Liver (tissue), 9 donors: ENCODE measurements around the gene LKAAEAR1. TPM values are rescaled to one million over a fixed set of nuclear protein-coding genes. Genes with fewer than 3 reads are reported as not detected.

Source experiments
- DNase-seq: peaks from one replicate; pipeline ENCODE4 v3.0.0-alpha.2; 2017; ENCODE audit warnings: low spot score
- H3K27ac ChIP-seq, 2 donors: one replicate each; pipeline ENCODE4 v1.7.0; 2013; ENCODE audit warnings: inconsistent platforms in 2 of 2, low read length in 2 of 2, control low read depth in 1 of 2, low read depth in 1 of 2, mild to moderate bottlenecking in 1 of 2
- H3K27me3 ChIP-seq, 4 donors: one replicate each; pipeline versions ENCODE4 v1.6.1 to v1.7.0; 2013; ENCODE audit warnings: low read length in 3 of 4, inconsistent platforms in 1 of 4, mild to moderate bottlenecking in 1 of 4, moderate library complexity in 1 of 4; ENCODE audit not compliant: control insufficient read depth in 4 of 4, insufficient read depth in 4 of 4
- H3K36me3 ChIP-seq, 4 donors: one replicate each; pipeline versions ENCODE4 v1.6.1 to v1.7.0; 2013; ENCODE audit warnings: low read length in 3 of 4, mild to moderate bottlenecking in 3 of 4, low read depth in 1 of 4, moderate library complexity in 1 of 4; ENCODE audit not compliant: control insufficient read depth in 4 of 4, insufficient read depth in 3 of 4
- H3K4me1 ChIP-seq, 4 donors: one replicate each; pipeline versions ENCODE4 v1.6.1 to v1.7.0; 2013; ENCODE audit warnings: low read length in 3 of 4, mild to moderate bottlenecking in 3 of 4, moderate library complexity in 1 of 4; ENCODE audit not compliant: control insufficient read depth in 4 of 4, insufficient read depth in 4 of 4
- H3K4me3 ChIP-seq, 3 donors: one replicate each; pipeline versions ENCODE4 v1.6.1 to v1.7.0; 2013; ENCODE audit warnings: low read length in 3 of 3, control low read depth in 1 of 3, low read depth in 1 of 3, mild to moderate bottlenecking in 1 of 3
- H3K9ac ChIP-seq, 2 donors: one replicate each; pipeline ENCODE4 v1.7.0; 2013; ENCODE audit warnings: low read length in 2 of 2, mild to moderate bottlenecking in 2 of 2, moderate library complexity in 2 of 2, control low read depth in 1 of 2, low read depth in 1 of 2
- H3K9me3 ChIP-seq, 4 donors: one replicate each; pipeline versions ENCODE4 v1.6.1 to v1.7.0; 2013; ENCODE audit warnings: low read length in 3 of 4; ENCODE audit not compliant: control insufficient read depth in 4 of 4
- EGR1 ChIP-seq, 2 donors: IDR thresholded peaks; 2 replicates each; pipeline ENCODE4 v1.6.1; 2016 to 2018; ENCODE audit warnings: antibody characterized with exemption in 2 of 2, low read depth in 2 of 2
- FOXA1 ChIP-seq: IDR thresholded peaks from 2 replicates; pipeline ENCODE4 v1.6.1; 2016; ENCODE audit warnings: antibody characterized with exemption
- FOXA2 ChIP-seq: IDR thresholded peaks from 2 replicates; pipeline ENCODE4 v1.6.1; 2016; ENCODE audit warnings: antibody characterized with exemption
- GABPA ChIP-seq, 2 donors: IDR thresholded peaks in 1 of 2; conservative IDR thresholded peaks in 1 of 2; 2 replicates each; pipeline ENCODE4 v1.6.1; 2016; ENCODE audit warnings: antibody characterized with exemption in 2 of 2, mild to moderate bottlenecking in 1 of 2, moderate library complexity in 1 of 2
- HNF4A ChIP-seq, 2 donors: conservative IDR thresholded peaks; 2 replicates each; pipeline ENCODE4 v1.6.1; 2016; ENCODE audit warnings: antibody characterized with exemption in 2 of 2, mild to moderate bottlenecking in 2 of 2
- HNF4G ChIP-seq: IDR thresholded peaks from 2 replicates; pipeline ENCODE4 v1.6.1; 2016; ENCODE audit warnings: antibody characterized with exemption
- JUND ChIP-seq, 2 donors: IDR thresholded peaks; 2 replicates each; pipeline ENCODE4 v1.6.1; 2016; ENCODE audit warnings: antibody characterized with exemption in 2 of 2
- NR2F2 ChIP-seq: IDR thresholded peaks from 2 replicates; pipeline ENCODE4 v1.6.1; 2016; ENCODE audit warnings: antibody characterized with exemption
- RAD21 ChIP-seq, 2 donors: IDR thresholded peaks; 2 replicates each; pipeline ENCODE4 v1.6.1; 2016; ENCODE audit warnings: antibody characterized with exemption in 2 of 2, mild to moderate bottlenecking in 2 of 2
- RXRA ChIP-seq, 2 donors: IDR thresholded peaks; 2 replicates each; pipeline ENCODE4 v1.6.1; 2017 to 2018; ENCODE audit warnings: antibody characterized with exemption in 2 of 2, mild to moderate bottlenecking in 1 of 2
- TAF1 ChIP-seq: conservative IDR thresholded peaks from 2 replicates; pipeline ENCODE4 v1.6.1; 2016; ENCODE audit warnings: antibody characterized with exemption, mild to moderate bottlenecking
- YY1 ChIP-seq: IDR thresholded peaks from 2 replicates; pipeline ENCODE4 v1.6.1; 2016; ENCODE audit warnings: antibody characterized with exemption, mild to moderate bottlenecking
- WGBS: extraction: QIAGEN DNeasy Blood & Tissue Kit; methylation state at CpG from one replicate; pipeline ENCODE4 v1.1.7; 2013; 5-methylcytosine and 5-hydroxymethylcytosine counted together
- polyA plus RNA-seq, 2 donors: library from polyadenylated mRNA; stranded (reverse) in 1 of 2; unstranded in 1 of 2; fragments of 200-250 nt in 1 of 2; fragments of >200 nt in 1 of 2; fragmentation: Nextera tagmentation in 1 of 2; extraction: Ambion mirVana in 1 of 2; gene quantifications; one replicate each; pipeline versions ENCODE4 v1.2.1 to v1.2.3, GENCODE V29; 2013 to 2015
- total RNA-seq, 2 donors: library from RNA; depleted of rRNA; stranded (reverse); fragments of >200 nt; gene quantifications; one replicate each; pipeline ENCODE4 v1.2.3, GENCODE V29; 2014
- TF ChIP-seq, protein P1 (sequence below): IDR thresholded peaks from 2 replicates; pipeline ENCODE4 v1.6.1; 2016; ENCODE audit warnings: antibody characterized with exemption, mild to moderate bottlenecking
- TF ChIP-seq, protein P2 (sequence below): IDR thresholded peaks from 2 replicates; pipeline ENCODE4 v1.6.1; 2016; ENCODE audit warnings: antibody characterized with exemption
- TF ChIP-seq, protein P3 (sequence below): fragments of 150-350 bp; IDR thresholded peaks from 2 replicates; pipeline ENCODE4 v1.5.1; 2017; ENCODE audit warnings: improper control_type of control experiment, low read depth, low read length; ENCODE audit not compliant: missing input control
- TF ChIP-seq, protein P4 (sequence below): IDR thresholded peaks from 2 replicates; pipeline ENCODE4 v1.6.1; 2016; ENCODE audit warnings: antibody characterized with exemption
- donor health status: healthy.
- donor health status: healthy.
- donor health status: healthy.
- donor health status: healthy.
- donor health status: healthy.

The LKAAEAR1 gene
- total and polyA plus RNA-seq, 4 donors, result 0.08 TPM; not detected in 3

DNA sequence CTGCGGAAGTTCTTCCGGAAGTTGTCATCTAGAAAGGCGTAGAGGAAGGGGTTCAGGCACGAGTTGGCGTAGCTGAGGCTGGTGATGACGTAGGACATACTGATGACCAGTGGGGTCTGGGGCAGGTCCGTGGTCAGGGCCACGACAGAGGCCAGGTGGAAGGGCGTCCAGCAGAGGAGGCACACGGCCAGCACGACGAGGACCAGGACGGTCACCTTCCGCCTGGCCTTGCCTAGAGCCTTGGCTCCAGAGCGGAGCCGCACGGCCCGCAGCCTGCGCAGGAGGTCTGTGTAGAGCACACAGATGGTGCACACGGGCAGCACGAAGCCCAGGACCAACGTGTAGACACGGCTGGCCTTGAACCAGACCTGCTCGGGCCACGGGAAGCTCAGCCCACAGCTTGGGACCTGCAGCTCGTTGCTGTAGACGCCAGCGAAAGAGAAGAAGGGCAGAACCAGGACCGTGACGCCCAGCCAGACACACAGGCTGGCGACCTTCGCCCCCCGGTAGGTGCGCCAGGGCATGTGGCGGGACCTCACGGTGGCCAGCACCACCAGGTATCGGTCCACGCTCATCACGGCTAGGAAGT lies 21.7 kb upstream of the LKAAEAR1 start:
- Histone ChIP-seq H3K9ac (no peak overlapping the region), H3K27me3 (peaks cover 0 to 2% (median 0%) of the 10 kb centered on the region in 4 donors), H3K9me3 (no peaks in the 10 kb centered on the region), H3K4me3 (no peak overlapping the region), H3K4me1 (peaks cover 0 to 6% (median 3%) of the 10 kb centered on the region in 4 donors), H3K36me3 (no peaks in the 10 kb centered on the region), H3K27ac (no peak overlapping the region)
- WGBS, result 88% methylated on average over 39 of the region's 39 CpGs
- no peak for DNase-seq
- TF ChIP-seq TAF1, result no peak
- TF ChIP-seq, protein P1, sequence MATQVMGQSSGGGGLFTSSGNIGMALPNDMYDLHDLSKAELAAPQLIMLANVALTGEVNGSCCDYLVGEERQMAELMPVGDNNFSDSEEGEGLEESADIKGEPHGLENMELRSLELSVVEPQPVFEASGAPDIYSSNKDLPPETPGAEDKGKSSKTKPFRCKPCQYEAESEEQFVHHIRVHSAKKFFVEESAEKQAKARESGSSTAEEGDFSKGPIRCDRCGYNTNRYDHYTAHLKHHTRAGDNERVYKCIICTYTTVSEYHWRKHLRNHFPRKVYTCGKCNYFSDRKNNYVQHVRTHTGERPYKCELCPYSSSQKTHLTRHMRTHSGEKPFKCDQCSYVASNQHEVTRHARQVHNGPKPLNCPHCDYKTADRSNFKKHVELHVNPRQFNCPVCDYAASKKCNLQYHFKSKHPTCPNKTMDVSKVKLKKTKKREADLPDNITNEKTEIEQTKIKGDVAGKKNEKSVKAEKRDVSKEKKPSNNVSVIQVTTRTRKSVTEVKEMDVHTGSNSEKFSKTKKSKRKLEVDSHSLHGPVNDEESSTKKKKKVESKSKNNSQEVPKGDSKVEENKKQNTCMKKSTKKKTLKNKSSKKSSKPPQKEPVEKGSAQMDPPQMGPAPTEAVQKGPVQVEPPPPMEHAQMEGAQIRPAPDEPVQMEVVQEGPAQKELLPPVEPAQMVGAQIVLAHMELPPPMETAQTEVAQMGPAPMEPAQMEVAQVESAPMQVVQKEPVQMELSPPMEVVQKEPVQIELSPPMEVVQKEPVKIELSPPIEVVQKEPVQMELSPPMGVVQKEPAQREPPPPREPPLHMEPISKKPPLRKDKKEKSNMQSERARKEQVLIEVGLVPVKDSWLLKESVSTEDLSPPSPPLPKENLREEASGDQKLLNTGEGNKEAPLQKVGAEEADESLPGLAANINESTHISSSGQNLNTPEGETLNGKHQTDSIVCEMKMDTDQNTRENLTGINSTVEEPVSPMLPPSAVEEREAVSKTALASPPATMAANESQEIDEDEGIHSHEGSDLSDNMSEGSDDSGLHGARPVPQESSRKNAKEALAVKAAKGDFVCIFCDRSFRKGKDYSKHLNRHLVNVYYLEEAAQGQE, result no peak
- TF ChIP-seq, protein P2, sequence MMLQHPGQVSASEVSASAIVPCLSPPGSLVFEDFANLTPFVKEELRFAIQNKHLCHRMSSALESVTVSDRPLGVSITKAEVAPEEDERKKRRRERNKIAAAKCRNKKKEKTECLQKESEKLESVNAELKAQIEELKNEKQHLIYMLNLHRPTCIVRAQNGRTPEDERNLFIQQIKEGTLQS, result no peak
- TF ChIP-seq YY1, result no peak
- TF ChIP-seq RAD21 (IDR thresholded peaks at IDR 0.05), result no peak
- no peak for TF ChIP-seq FOXA1
- no peak for TF ChIP-seq FOXA2
- TF ChIP-seq, protein P3, sequence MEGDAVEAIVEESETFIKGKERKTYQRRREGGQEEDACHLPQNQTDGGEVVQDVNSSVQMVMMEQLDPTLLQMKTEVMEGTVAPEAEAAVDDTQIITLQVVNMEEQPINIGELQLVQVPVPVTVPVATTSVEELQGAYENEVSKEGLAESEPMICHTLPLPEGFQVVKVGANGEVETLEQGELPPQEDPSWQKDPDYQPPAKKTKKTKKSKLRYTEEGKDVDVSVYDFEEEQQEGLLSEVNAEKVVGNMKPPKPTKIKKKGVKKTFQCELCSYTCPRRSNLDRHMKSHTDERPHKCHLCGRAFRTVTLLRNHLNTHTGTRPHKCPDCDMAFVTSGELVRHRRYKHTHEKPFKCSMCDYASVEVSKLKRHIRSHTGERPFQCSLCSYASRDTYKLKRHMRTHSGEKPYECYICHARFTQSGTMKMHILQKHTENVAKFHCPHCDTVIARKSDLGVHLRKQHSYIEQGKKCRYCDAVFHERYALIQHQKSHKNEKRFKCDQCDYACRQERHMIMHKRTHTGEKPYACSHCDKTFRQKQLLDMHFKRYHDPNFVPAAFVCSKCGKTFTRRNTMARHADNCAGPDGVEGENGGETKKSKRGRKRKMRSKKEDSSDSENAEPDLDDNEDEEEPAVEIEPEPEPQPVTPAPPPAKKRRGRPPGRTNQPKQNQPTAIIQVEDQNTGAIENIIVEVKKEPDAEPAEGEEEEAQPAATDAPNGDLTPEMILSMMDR, result no peak
- TF ChIP-seq HNF4G, result no peak
- TF ChIP-seq NR2F2, result no peak
- TF ChIP-seq GABPA (IDR thresholded peaks at IDR 0.05 in 1 of 2, conservative IDR thresholded peaks at IDR 0.05 in 1 of 2), result no peak
- no peak for TF ChIP-seq RXRA (IDR thresholded peaks at IDR 0.05)
- TF ChIP-seq HNF4A (conservative IDR thresholded peaks at IDR 0.05), result no peak
- no peak for TF ChIP-seq JUND (IDR thresholded peaks at IDR 0.05)
- no peak for TF ChIP-seq EGR1 (IDR thresholded peaks at IDR 0.05; ENCODE audit: low read depth in 2 of 2)
- TF ChIP-seq, protein P4, sequence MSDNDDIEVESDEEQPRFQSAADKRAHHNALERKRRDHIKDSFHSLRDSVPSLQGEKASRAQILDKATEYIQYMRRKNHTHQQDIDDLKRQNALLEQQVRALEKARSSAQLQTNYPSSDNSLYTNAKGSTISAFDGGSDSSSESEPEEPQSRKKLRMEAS, result no peak

DNA sequence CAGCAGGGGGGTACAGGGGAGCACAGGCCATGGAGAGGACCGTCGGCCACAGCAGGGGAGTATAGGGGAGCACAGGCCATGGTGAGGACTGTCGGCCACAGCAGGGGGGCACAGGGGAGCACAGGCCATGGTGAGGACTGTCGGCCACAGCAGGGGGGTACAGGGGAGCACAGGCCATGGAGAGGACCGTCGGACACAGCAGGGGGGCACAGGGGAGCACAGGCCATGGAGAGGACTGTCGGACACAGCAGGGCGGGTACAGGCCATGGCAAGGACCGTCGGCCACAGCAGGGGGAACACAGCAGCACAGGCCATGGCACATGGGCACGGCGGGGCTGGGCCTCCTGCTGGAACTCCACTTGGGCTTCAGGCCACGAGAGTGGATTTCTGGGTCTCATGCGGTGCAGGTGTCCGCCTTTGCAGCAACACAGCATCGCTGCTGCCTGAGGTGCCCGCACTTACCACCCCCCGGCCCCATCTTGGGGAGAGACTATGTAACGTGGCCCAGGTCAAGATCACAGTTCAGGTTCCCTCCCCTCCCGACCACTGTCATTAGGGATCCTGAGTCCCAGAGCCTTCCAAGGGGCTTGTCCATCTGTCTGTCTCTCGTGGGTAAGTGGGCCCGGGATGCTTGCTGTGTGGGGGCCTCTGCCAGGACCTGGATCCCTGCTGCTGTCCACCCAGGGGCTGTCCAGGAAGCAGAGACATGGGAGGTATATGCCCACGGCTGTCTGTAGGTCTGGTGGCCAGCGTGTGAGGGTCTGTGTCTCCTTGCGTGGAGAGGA lies 20.7 kb upstream of the LKAAEAR1 start:
- WGBS, result 82% methylated on average over 25 of the region's 25 CpGs
- no peak overlapping the region for H3K9ac ChIP-seq
- H3K27me3 ChIP-seq, result peaks cover 0 to 3% (median under 1%) of the 10 kb centered on the region in 4 donors
- TF ChIP-seq TAF1, result no peak
- H3K36me3 ChIP-seq, result no peaks in the 10 kb centered on the region
- H3K4me1 ChIP-seq, result peaks cover 0 to 6% (median 3%) of the 10 kb centered on the region in 4 donors
- DNase-seq, result no peak
- no peak overlapping the region for H3K4me3 ChIP-seq
- no peak overlapping the region for H3K27ac ChIP-seq
- H3K9me3 ChIP-seq, result no peaks in the 10 kb centered on the region
